Measurements from ENCODE around the gene SESN1.
"Not testable (repeated sequence)": the region's sequence is repeated elsewhere in the genome, so short reads cannot be mapped to it uniquely, and the experiment has no call there.

SESN1 gene

DNA sequence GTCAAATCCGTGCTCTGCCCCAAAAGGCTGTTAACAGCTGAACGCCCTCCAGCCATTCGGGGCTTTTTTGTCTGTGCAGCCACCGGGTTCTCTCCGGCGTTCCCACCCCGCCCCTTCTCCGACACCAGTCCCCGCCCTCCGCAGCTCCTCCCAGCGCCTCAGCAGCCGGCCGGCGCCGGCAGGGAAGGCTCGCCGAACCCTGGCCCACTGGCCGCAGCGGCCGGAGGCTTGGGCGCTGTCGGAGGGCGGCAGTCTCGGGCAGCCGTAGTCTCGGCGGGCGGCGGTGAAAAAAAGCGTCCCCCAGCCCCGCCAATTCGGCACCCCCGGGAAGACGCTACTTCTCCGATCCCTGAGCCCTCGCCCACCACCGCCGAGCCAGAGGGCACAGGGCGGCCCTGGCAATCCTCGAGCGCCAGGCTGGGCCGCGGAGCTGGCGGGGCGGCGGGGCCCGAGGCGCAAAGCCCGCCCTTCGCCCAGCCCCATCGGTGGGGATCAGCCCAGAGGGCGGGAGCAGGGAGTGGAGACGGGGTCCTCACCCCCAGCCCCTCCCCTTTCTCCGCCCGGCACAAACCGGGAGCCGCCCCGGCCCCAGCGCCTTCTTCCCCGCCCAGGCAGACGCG is at the start of gene SESN1:
Gene SESN1 (minus strand): TSS at position 431 of the 620 bp plus-strand sequence. CDS start 773 bp downstream, outside the sequence.
- DNase-seq (ENCODE audit: low read depth), result peak; percentile 65

- DNase-seq (ENCODE audit: low read depth), result no peak
Observed at GRCh38 chr6:109143191-109143590, 48.5 kb upstream of the SESN1 start.

- not testable (repeated sequence) for DNase-seq (ENCODE audit: low read depth)
Observed at GRCh38 chr6:109142067-109142466, 47.4 kb upstream of the SESN1 start.

DNA sequence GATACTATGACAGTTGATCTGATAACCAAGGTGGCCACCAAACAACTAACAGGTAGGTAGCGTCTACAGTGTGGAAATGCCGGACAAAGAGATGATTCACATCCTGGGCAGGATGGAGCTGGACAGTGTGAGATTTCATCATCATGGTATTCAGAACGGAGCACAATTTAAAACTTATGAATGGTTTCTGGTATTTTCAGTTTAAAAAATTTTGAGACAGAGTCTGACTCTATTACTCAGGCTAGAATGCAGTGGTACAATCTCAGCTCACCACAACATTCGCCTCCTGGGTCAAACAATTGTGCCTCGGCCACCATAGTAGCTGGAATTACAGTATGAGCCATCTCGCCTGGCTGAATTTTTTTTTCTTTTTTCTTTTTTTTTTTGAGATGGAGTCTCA is 44.5 kb upstream of the SESN1 start:
- DNase-seq (ENCODE audit: low read depth), result peak; percentile 32

GRCh38 chr6:109136530-109136929 is 41.9 kb upstream of the SESN1 start:
- DNase-seq (ENCODE audit: low read depth), result not testable (repeated sequence)

- DNase-seq (ENCODE audit: low read depth), result not testable (repeated sequence)
Observed at GRCh38 chr6:109136039-109136438, 41.4 kb upstream of the SESN1 start.

GRCh38 chr6:109135600-109135999 is 41.0 kb upstream of the SESN1 start:
- DNase-seq (ENCODE audit: low read depth), result not testable (repeated sequence)

GRCh38 chr6:109130065-109130464 is 35.4 kb upstream of the SESN1 start:
- DNase-seq (ENCODE audit: low read depth), result no peak

- DNase-seq (ENCODE audit: low read depth), result no peak
Observed at GRCh38 chr6:109125504-109125903, 30.9 kb upstream of the SESN1 start.

GRCh38 chr6:109124219-109124618 is 29.6 kb upstream of the SESN1 start:
- DNase-seq (ENCODE audit: low read depth), result no peak

DNA sequence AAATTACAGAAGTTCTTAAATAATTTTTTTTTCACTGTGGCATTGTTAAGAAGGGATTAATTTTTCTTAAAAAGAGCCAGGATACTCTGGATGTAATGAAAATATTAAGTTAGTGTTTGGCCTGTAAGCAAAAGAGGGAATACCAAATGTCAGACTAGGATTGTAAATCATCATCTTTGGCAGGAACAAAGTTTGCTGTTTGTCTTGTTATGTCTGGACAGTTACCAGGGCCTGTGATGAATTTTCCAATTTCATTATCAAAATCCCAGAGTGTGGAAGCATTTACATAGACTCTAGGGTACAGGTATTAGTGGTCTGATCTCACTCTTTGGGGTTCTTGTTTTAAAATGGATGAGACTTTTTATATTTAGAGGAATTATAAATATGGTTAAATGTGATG is 26.8 kb upstream of the SESN1 start:
- no peak for DNase-seq (ENCODE audit: low read depth)

- no peak for DNase-seq (ENCODE audit: low read depth)
Observed at GRCh38 chr6:109118871-109119354, 24.3 kb upstream of the SESN1 start.

- no peak for DNase-seq (ENCODE audit: low read depth)
Observed at GRCh38 chr6:109118337-109118736, 23.7 kb upstream of the SESN1 start.

DNA sequence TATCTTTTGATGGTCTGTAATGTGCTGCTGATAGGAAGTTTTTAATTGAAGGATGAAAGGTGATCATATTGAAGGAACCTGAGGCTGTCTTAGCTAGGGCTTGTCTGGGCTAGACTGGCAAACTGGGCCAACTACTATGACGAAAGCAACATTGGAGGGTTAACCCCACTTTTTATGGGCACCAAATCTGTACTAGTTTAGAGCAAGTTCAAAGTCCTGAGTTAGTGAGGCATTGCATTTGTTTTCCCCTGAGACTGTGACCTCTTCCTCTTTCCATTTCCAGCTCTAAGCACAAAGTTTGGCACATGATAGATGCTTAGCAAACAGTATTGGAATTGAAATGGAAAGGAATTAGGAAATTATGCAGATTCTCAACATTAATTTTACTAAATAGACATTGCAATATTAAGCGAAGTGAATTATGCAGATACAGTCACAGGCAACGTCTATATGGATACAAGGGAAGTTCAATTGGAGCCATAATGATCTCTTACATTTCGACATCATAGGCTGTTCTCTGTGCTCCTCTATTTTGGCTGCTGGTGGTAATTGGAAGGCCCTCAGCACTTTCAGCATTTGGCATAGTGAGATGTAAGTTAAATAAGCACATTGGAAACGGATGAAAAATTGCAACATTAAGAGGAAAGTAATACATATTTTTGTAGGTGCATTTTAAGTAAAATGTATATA is 22.8 kb upstream of the SESN1 start:
- no peak for DNase-seq (ENCODE audit: low read depth)

GRCh38 chr6:109112663-109113062 is 18.0 kb upstream of the SESN1 start:
- not testable (repeated sequence) for DNase-seq (ENCODE audit: low read depth)

DNA sequence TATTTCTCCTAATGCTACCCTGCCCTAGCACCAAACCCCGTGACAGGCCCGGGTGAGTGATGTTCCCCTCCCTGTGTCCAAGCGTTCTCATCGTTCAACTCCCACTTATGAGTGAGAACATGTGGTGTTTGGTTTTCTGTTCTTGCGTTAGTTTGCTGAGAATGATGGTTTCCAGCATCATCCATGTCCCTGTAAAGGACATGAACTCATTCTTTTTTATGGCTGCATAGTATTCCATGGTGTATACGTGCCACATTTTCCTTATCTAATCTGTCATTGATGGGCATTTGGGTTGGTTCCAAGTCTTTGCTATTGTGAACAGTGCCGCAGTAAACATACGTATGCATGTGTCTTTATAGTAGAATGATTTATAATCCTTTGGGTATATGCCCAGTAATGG is 15.0 kb upstream of the SESN1 start:
- DNase-seq (ENCODE audit: low read depth), result not testable (repeated sequence)

GRCh38 chr6:109105681-109106080 is 11.0 kb upstream of the SESN1 start:
- no peak for DNase-seq (ENCODE audit: low read depth)

DNA sequence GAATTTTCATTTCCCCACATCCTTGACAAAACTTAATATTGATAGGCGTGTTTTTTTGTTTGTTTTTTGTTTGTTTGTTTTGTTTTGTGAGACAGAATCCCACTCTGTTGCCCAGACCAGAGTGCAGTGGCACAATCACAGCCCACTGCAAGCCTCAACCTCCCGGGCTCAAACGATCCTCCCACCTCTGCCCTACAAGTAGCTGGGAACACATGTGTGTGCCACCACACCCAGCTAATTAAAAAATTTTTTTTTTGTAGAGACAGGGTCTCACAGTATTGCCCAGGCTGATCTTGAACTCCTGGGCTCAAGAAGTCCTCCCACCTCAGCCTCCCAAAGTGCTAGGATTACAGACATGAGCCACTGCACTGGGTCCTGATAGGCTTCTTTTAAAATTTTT is 9.9 kb upstream of the SESN1 start:
- DNase-seq (ENCODE audit: low read depth), result no peak

DNA sequence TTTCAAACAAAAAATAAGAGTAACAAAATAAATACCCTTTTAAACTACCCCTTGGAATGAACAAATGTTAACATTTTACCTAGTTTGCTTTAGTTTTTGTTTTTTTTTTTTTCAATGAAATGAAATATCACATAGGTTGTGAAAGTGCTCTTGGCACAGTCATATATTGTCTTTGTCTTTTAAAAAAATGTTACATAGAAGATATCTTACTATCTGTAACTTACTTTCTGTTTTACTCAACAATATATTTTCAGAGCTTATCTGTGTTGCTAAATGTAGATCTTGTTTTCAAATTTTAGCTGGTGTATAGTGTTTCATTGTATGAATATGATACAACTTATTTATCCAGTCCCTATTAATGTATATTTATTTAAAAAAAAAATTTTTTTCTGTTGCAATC is 9.3 kb upstream of the SESN1 start:
- DNase-seq (ENCODE audit: low read depth), result no peak

- DNase-seq (ENCODE audit: low read depth), result no peak
Observed at GRCh38 chr6:109102762-109103161, 8.1 kb upstream of the SESN1 start.

GRCh38 chr6:109097661-109098060 is 3.0 kb upstream of the SESN1 start:
- no peak for DNase-seq (ENCODE audit: low read depth)

DNA sequence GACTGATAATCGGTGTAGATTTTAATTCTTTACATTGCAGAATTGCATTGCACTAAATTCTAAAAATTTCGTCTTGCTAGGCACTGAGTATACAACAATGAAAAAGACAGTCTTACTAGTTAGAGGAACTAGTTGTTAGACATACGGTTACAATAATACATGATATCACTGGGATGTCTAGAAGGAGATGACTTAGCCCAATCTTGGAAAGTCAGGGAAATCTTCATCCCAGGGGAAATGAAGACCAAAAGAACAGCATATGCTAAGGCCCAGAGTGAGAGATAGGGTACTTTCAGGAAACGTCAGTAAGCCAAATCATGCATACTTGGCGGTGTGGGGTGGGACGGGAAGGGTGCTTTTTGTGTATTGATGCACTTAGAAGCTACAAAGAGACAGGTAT is 1.6 kb upstream of the SESN1 start:
- DNase-seq (ENCODE audit: low read depth), result no peak

DNA sequence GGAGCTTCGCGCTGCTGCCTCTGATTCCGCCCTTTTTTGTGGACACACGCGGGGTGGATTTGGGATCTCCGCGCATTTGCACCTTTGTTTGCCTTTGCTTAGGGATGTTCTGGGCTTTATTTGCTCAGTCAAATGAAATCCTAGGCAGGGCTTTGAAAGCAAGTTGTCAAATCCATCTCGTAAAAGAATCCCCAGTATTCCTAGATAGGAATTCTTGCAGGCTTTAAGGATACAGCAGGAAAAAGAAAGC is 1.1 kb upstream of the SESN1 start:
- DNase-seq (ENCODE audit: low read depth), result no peak

All from non-pigmented ciliary epithelial cell (primary cell).